HG03558 (cell line): ENCODE measurements around the gene PNPO.

Source experiments
- ATAC-seq: cut with Tn5 transposase; IDR thresholded peaks from one replicate; pipeline ENCODE4 v1.9.1; 2021; ENCODE audit warnings: moderate number of reproducible peaks; ENCODE audit not compliant: unreplicated experiment; ENCODE audit errors: extremely low read depth

The PNPO gene

GRCh38 chr17:47993031-47993564, 51.7 kb downstream of the PNPO start:
- ATAC-seq = no peak

GRCh38 chr17:47993964-47994363, 52.6 kb downstream of the PNPO start:
- ATAC-seq = no peak

DNA sequence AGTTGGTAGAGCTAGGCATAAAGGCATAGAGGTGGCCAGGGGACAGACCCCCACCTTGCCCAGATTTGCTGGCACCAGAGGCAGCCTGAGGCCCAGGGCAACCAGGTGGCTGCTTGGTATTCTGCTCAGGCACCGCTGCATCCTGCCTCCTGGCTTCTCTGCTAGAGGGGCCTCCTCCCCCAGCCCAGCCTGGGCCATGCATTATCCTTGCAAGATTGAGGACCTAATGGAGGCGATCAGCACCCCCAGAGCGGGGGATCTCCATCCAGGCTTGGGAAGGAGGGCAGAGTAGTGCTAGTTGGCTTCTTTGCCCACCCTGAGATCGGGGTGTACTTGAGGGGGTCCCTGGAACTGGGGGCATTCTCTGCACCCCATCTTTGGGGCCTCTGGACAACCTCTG, 53.4 kb downstream of the PNPO start:
- no peak for ATAC-seq

DNA sequence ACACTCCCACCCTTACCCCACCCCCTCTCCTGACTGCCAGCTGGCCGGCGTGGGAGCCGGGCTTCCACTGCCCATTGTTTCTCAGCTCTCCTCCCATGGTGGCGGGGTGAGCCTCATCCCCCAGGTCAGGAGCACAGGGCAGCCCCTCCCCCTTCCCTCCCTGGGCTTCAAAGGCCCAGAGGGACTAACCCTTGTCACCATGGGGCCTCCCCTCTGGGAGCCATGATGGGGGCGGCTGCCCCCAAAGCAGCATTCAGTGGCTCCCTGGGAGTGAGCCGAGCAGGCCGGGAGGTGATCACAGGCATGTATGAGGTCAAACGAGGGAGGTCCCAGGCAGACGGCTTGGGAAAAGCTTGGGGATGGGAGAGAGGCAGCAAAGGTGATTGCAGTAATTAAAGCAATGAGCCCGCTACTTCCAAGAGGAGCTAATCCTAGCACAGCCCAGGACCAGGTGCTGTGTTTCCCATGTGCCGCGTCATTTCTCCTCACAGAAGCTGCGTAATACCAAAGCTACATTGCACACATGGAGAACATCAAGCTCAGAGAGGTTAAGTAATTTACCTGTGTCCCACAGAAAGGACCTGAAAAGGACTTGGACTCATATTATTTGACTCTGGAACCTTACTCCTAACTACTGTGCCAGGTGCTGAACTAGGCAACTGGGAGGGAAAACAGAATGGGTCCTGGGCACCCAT, 54.0 kb downstream of the PNPO start:
- no peak for ATAC-seq

DNA sequence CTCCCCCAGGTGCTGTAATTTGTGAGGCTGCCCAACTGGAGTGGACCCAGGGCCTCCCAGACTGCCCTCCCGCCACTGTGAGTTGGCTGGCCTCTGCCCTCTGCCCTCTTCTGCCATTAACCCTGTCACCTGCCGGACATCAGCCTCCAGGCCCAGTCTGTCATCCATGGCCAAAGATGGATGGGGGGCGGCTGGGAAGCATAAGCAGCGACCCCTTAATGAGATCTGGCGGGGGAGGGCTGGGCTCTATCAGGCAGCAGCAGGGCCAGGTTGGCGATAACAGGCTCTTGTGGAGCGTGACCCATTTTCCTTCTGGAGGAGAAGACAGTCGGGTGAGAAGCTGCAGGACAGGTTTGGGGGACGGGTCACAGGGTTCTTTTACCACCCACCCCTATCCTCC, 54.8 kb downstream of the PNPO start:
- no peak for ATAC-seq

GRCh38 chr17:47997586-47997985, 56.2 kb downstream of the PNPO start:
- no peak for ATAC-seq

DNA sequence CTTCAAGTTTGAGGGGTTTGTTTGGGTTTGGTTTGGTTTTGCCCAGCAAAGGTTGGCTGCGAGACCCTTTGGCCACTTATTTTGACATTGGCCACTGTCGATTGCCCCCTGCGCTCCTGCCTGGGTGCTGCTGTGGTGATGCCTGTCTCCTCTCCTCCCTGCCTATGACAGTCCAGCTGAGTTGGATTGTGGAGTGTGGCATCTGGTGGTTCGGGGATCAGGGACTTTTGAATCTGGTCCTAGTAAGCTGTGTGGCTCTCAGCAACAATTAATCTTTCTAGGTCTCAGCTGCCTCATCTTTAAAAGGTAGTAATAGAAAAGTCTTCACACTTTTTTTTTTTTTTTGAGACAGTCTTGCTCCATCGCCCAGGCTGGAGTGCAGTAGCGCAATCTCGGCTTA, 56.7 kb downstream of the PNPO start:
- ATAC-seq = no peak
